WTC11 (cell line): ENCODE measurements around the gene SRPRA. TPM values are rescaled to one million over a fixed set of nuclear protein-coding genes. Genes with fewer than 3 reads are reported as not detected.

Experiments used
- ATAC-seq: fragments of 200-7000 bp; cut with Tn5 transposase; 2 replicates; pipeline ENCODE4 v1.10.0; 2021; ENCODE audit warnings: mild to moderate bottlenecking, moderate library complexity
- CTCF ChIA-PET: fragments of 300-600 bp; sonication (Branson Sonifier 250); formaldehyde crosslinking; loops from one replicate; lab custom pipeline; 2021; ENCODE audit warnings: antibody characterized with exemption; lab: Charles Lee
- POLR2A ChIA-PET: fragments of 350-600 bp; sonication (Branson Sonifier 250); formaldehyde crosslinking; loops from one replicate; lab custom pipeline; 2021; ENCODE audit warnings: antibody characterized with exemption; lab: Charles Lee
- DNase-seq: peaks from one replicate; pipeline ENCODE4 v3.0.0; 2021; ENCODE audit warnings: low spot score
- H3K27ac Mint-ChIP-seq: 2 replicates; pipeline ENCODE4 v1.8.0; 2021; ENCODE audit warnings: mixed read lengths
- H3K27me3 Mint-ChIP-seq: 2 replicates; pipeline ENCODE4 v1.8.0; 2021; ENCODE audit warnings: low read depth, mild to moderate bottlenecking, moderate library complexity, mixed read lengths
- H3K36me3 Mint-ChIP-seq: 2 replicates; pipeline ENCODE4 v1.8.0; 2021; ENCODE audit warnings: mixed read lengths
- H3K4me1 Mint-ChIP-seq: 2 replicates; pipeline ENCODE4 v1.8.0; 2022; ENCODE audit warnings: mixed read lengths
- H3K4me3 Mint-ChIP-seq: 2 replicates; pipeline ENCODE4 v1.8.0; 2021; ENCODE audit warnings: mild to moderate bottlenecking, moderate library complexity, mixed read lengths
- H3K9me3 Mint-ChIP-seq: 2 replicates; pipeline ENCODE4 v1.8.0; 2021; ENCODE audit warnings: mixed read lengths
- ELF4 ChIP-seq: sonication (generic); formaldehyde crosslinking; IDR thresholded peaks from 2 replicates; pipeline ENCODE4 v1.8.1; 2022; ENCODE audit warnings: low read depth, mild to moderate bottlenecking, moderate library complexity, missing genetic modification reagents
- NR2C2 ChIP-seq: sonication (generic); formaldehyde crosslinking; IDR thresholded peaks from 2 replicates; pipeline ENCODE4 v1.8.0; 2022; ENCODE audit warnings: mild to moderate bottlenecking, missing genetic modification reagents
- RELA ChIP-seq: sonication (generic); formaldehyde crosslinking; IDR thresholded peaks from 2 replicates; pipeline ENCODE4 v1.8.1; 2022; ENCODE audit warnings: missing genetic modification reagents, mild to moderate bottlenecking, borderline replicate concordance
- RORB ChIP-seq: fragments of 250-450 bp; sonication (Bioruptor Pico); IDR thresholded peaks from 2 replicates; pipeline ENCODE4 v1.9.0; 2021; ENCODE audit warnings: mild to moderate bottlenecking
- TCF7 ChIP-seq: sonication (generic); formaldehyde crosslinking; IDR thresholded peaks from 2 replicates; pipeline ENCODE4 v1.8.0; 2022; ENCODE audit warnings: mild to moderate bottlenecking, low read depth, missing genetic modification reagents, moderate library complexity
- TP53 ChIP-seq: sonication (generic); formaldehyde crosslinking; IDR thresholded peaks from 2 replicates; pipeline ENCODE4 v1.8.1; 2023; ENCODE audit warnings: mild to moderate bottlenecking, missing genetic modification reagents
- ZNF138 ChIP-seq: sonication (generic); formaldehyde crosslinking; conservative IDR thresholded peaks from 2 replicates; pipeline ENCODE4 v1.8.1; 2022; ENCODE audit warnings: mild to moderate bottlenecking, moderate library complexity, missing genetic modification reagents
- ZNF263 ChIP-seq: sonication (generic); formaldehyde crosslinking; IDR thresholded peaks from 2 replicates; pipeline ENCODE4 v1.8.1; 2022; ENCODE audit warnings: low read depth, mild to moderate bottlenecking, moderate library complexity, missing genetic modification reagents
- ZNF317 ChIP-seq: sonication (generic); formaldehyde crosslinking; IDR thresholded peaks from 2 replicates; pipeline ENCODE4 v1.8.1; 2023; ENCODE audit warnings: low read depth, mild to moderate bottlenecking, moderate library complexity, missing genetic modification reagents, borderline replicate concordance
- ZNF396 ChIP-seq: fragments of 250-450 bp; sonication (Bioruptor Pico); IDR thresholded peaks from 2 replicates; pipeline ENCODE4 v1.8.0; 2021; ENCODE audit warnings: mild to moderate bottlenecking, moderate library complexity, borderline replicate concordance
- ZNF423 ChIP-seq: fragments of 250-450 bp; sonication (Bioruptor Pico); IDR thresholded peaks from 2 replicates; pipeline ENCODE4 v2.1.2; 2022; ENCODE audit warnings: mild to moderate bottlenecking, moderate library complexity
- total RNA-seq: library from RNA; stranded (reverse); gene quantifications from 3 replicates; pipeline ENCODE4 v1.2.3, GENCODE V29; 2021
- TF ChIP-seq, protein P1 (sequence below): sonication (generic); formaldehyde crosslinking; IDR thresholded peaks from 2 replicates; pipeline ENCODE4 v1.8.0; 2022; ENCODE audit warnings: mild to moderate bottlenecking, missing genetic modification reagents
- TF ChIP-seq, protein P2 (sequence below): sonication (generic); formaldehyde crosslinking; IDR thresholded peaks from 2 replicates; pipeline ENCODE4 v1.8.1; 2022; ENCODE audit warnings: missing genetic modification reagents, borderline replicate concordance
- TF ChIP-seq, protein P3 (sequence below): sonication (generic); formaldehyde crosslinking; IDR thresholded peaks from 2 replicates; pipeline ENCODE4 v1.8.1; 2023; ENCODE audit warnings: mild to moderate bottlenecking, missing genetic modification reagents
- TF ChIP-seq, protein P4 (sequence below): fragments of 250-450 bp; sonication (Bioruptor Pico); IDR thresholded peaks from 2 replicates; pipeline ENCODE4 v1.9.0; 2021; ENCODE audit warnings: mild to moderate bottlenecking, borderline replicate concordance
- TF ChIP-seq, protein P5 (sequence below): sonication (generic); formaldehyde crosslinking; IDR thresholded peaks from 2 replicates; pipeline ENCODE4 v1.8.0; 2022; ENCODE audit warnings: mild to moderate bottlenecking, missing genetic modification reagents
- TF ChIP-seq, protein P6 (sequence below): sonication (generic); formaldehyde crosslinking; IDR thresholded peaks from 2 replicates; pipeline ENCODE4 v1.8.0; 2023; ENCODE audit warnings: missing genetic modification reagents
- TF ChIP-seq, protein P7 (sequence below): fragments of 250-450 bp; sonication (Bioruptor Pico); IDR thresholded peaks from 2 replicates; pipeline ENCODE4 v2.1.2; 2022; ENCODE audit warnings: mild to moderate bottlenecking, moderate library complexity
- TF ChIP-seq, protein P8 (sequence below): sonication (generic); formaldehyde crosslinking; IDR thresholded peaks from 2 replicates; pipeline ENCODE4 v1.8.1; 2022; ENCODE audit warnings: mild to moderate bottlenecking, missing genetic modification reagents, moderate library complexity, borderline replicate concordance

Gene SRPRA
- total RNA-seq, 1 experiment from 2014 or later, result 64.7 TPM

DNA sequence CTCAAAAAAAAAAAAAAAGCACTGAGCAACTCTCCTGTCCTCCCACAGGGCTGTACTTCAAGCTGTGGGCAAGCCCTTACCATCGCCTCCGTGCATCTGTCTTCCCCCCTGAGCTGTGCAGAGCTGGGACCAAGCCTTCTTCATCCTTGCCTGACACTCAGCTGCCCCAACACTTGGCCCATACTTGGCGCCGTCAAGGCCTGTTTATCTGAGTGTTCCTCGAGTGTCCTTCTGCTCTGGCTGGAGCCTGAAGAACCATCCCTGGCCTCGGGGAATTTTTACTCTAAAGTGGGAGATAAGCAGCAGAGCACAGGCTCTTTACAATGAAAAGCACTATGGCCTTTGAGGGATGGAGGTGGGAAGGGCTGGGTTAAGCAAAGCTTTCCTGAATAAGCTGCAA is 12.6 kb upstream of the SRPRA start:
- peaks cover 16% of the 10 kb centered on the region for H3K36me3 Mint-ChIP-seq
- no peak overlapping the region for H3K27ac Mint-ChIP-seq
- peaks cover 30% of the 10 kb centered on the region for H3K27me3 Mint-ChIP-seq
- peak overlapping the region; percentile 88; the same call in 1 of the 2 replicates for H3K4me3 Mint-ChIP-seq
- H3K4me1 Mint-ChIP-seq, result peaks cover 14% of the 10 kb centered on the region
- no peaks in the 10 kb centered on the region for H3K9me3 Mint-ChIP-seq
- POLR2A ChIA-PET, result interaction anchor here (1.2 kb wide), 1 partner anchor 12 kb away, joined by 4 read pairs; the partner anchor contains the start of genes FOXRED1 and SRPRA
- CTCF ChIA-PET, result interaction anchor here (1.8 kb wide), 1 partner anchor 12 kb away, joined by 6 read pairs; no protein-coding TSS in a partner anchor
- DNase-seq (no peak), ATAC-seq (no peak)
- TF ChIP-seq, protein P1, sequence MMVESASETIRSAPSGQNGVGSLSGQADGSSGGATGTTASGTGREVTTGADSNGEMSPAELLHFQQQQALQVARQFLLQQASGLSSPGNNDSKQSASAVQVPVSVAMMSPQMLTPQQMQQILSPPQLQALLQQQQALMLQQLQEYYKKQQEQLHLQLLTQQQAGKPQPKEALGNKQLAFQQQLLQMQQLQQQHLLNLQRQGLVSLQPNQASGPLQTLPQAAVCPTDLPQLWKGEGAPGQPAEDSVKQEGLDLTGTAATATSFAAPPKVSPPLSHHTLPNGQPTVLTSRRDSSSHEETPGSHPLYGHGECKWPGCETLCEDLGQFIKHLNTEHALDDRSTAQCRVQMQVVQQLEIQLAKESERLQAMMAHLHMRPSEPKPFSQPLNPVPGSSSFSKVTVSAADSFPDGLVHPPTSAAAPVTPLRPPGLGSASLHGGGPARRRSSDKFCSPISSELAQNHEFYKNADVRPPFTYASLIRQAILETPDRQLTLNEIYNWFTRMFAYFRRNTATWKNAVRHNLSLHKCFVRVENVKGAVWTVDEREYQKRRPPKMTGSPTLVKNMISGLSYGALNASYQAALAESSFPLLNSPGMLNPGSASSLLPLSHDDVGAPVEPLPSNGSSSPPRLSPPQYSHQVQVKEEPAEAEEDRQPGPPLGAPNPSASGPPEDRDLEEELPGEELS, result no peak
- no peak for TF ChIP-seq ZNF138 (CRISPR knock-in tag)
- TF ChIP-seq ZNF396 (CRISPR knock-in tag), result no peak
- TF ChIP-seq, protein P2, sequence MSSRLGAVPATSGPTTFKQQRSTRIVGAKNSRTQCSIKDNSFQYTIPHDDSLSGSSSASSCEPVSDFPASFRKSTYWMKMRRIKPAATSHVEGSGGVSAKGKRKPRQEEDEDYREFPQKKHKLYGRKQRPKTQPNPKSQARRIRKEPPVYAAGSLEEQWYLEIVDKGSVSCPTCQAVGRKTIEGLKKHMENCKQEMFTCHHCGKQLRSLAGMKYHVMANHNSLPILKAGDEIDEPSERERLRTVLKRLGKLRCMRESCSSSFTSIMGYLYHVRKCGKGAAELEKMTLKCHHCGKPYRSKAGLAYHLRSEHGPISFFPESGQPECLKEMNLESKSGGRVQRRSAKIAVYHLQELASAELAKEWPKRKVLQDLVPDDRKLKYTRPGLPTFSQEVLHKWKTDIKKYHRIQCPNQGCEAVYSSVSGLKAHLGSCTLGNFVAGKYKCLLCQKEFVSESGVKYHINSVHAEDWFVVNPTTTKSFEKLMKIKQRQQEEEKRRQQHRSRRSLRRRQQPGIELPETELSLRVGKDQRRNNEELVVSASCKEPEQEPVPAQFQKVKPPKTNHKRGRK (CRISPR knock-in tag), result no peak
- no peak for TF ChIP-seq RORB
- TF ChIP-seq, protein P3, sequence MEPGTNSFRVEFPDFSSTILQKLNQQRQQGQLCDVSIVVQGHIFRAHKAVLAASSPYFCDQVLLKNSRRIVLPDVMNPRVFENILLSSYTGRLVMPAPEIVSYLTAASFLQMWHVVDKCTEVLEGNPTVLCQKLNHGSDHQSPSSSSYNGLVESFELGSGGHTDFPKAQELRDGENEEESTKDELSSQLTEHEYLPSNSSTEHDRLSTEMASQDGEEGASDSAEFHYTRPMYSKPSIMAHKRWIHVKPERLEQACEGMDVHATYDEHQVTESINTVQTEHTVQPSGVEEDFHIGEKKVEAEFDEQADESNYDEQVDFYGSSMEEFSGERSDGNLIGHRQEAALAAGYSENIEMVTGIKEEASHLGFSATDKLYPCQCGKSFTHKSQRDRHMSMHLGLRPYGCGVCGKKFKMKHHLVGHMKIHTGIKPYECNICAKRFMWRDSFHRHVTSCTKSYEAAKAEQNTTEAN (CRISPR knock-in tag), result no peak

DNA sequence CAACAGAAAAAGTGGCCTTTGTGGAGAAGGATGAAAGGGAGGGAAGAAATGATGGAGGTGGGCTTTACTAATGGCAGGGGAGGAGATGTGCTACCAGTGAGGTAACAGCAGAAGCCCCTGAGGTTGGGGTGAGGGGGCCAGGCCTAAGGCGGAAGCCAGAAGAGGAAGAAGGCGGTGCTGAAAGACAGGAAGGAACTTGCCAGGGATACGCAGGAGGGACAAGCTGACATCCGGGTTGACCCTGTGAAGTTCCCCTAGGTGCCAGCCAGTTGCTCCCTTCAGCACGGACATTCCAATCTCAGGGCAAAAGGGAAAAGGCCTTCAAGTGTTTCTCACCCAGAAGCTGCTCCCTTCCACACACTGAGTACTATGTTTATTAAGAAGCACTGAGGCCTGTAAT is 11.9 kb upstream of the SRPRA start:
- CTCF ChIA-PET, result no interaction called here
- Mint-ChIP-seq H3K27me3 (peaks cover 30% of the 10 kb centered on the region), H3K27ac (no peak overlapping the region), H3K4me3 (no peak overlapping the region), H3K9me3 (no peaks in the 10 kb centered on the region), H3K36me3 (peaks cover 22% of the 10 kb centered on the region), H3K4me1 (peaks cover 14% of the 10 kb centered on the region)
- POLR2A ChIA-PET, result interaction anchor here (1.2 kb wide), 1 partner anchor 12 kb away, joined by 4 read pairs; the partner anchor contains the start of genes FOXRED1 and SRPRA
- ATAC-seq, result no peak
- no peak for DNase-seq
- TF ChIP-seq, protein P4, sequence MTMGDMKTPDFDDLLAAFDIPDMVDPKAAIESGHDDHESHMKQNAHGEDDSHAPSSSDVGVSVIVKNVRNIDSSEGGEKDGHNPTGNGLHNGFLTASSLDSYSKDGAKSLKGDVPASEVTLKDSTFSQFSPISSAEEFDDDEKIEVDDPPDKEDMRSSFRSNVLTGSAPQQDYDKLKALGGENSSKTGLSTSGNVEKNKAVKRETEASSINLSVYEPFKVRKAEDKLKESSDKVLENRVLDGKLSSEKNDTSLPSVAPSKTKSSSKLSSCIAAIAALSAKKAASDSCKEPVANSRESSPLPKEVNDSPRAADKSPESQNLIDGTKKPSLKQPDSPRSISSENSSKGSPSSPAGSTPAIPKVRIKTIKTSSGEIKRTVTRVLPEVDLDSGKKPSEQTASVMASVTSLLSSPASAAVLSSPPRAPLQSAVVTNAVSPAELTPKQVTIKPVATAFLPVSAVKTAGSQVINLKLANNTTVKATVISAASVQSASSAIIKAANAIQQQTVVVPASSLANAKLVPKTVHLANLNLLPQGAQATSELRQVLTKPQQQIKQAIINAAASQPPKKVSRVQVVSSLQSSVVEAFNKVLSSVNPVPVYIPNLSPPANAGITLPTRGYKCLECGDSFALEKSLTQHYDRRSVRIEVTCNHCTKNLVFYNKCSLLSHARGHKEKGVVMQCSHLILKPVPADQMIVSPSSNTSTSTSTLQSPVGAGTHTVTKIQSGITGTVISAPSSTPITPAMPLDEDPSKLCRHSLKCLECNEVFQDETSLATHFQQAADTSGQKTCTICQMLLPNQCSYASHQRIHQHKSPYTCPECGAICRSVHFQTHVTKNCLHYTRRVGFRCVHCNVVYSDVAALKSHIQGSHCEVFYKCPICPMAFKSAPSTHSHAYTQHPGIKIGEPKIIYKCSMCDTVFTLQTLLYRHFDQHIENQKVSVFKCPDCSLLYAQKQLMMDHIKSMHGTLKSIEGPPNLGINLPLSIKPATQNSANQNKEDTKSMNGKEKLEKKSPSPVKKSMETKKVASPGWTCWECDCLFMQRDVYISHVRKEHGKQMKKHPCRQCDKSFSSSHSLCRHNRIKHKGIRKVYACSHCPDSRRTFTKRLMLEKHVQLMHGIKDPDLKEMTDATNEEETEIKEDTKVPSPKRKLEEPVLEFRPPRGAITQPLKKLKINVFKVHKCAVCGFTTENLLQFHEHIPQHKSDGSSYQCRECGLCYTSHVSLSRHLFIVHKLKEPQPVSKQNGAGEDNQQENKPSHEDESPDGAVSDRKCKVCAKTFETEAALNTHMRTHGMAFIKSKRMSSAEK (CRISPR knock-in tag), result no peak
- TF ChIP-seq ZNF138 (CRISPR knock-in tag) (no peak), ZNF317 (no peak), NR2C2 (CRISPR knock-in tag) (no peak), TP53 (CRISPR knock-in tag) (no peak), ZNF263 (CRISPR knock-in tag) (no peak), ZNF423 (CRISPR knock-in tag) (no peak), ELF4 (no peak), RELA (CRISPR knock-in tag) (no peak), TCF7 (no peak)
- TF ChIP-seq, protein P5, sequence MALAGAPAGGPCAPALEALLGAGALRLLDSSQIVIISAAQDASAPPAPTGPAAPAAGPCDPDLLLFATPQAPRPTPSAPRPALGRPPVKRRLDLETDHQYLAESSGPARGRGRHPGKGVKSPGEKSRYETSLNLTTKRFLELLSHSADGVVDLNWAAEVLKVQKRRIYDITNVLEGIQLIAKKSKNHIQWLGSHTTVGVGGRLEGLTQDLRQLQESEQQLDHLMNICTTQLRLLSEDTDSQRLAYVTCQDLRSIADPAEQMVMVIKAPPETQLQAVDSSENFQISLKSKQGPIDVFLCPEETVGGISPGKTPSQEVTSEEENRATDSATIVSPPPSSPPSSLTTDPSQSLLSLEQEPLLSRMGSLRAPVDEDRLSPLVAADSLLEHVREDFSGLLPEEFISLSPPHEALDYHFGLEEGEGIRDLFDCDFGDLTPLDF (CRISPR knock-in tag), result no peak
- TF ChIP-seq, protein P6, sequence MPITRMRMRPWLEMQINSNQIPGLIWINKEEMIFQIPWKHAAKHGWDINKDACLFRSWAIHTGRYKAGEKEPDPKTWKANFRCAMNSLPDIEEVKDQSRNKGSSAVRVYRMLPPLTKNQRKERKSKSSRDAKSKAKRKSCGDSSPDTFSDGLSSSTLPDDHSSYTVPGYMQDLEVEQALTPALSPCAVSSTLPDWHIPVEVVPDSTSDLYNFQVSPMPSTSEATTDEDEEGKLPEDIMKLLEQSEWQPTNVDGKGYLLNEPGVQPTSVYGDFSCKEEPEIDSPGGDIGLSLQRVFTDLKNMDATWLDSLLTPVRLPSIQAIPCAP, result no peak
- TF ChIP-seq, protein P7, sequence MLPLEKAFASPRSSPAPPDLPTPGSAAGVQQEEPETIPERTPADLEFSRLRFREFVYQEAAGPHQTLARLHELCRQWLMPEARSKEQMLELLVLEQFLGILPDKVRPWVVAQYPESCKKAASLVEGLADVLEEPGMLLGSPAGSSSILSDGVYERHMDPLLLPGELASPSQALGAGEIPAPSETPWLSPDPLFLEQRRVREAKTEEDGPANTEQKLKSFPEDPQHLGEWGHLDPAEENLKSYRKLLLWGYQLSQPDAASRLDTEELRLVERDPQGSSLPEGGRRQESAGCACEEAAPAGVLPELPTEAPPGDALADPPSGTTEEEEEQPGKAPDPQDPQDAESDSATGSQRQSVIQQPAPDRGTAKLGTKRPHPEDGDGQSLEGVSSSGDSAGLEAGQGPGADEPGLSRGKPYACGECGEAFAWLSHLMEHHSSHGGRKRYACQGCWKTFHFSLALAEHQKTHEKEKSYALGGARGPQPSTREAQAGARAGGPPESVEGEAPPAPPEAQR (CRISPR knock-in tag), result no peak
- TF ChIP-seq, protein P8, sequence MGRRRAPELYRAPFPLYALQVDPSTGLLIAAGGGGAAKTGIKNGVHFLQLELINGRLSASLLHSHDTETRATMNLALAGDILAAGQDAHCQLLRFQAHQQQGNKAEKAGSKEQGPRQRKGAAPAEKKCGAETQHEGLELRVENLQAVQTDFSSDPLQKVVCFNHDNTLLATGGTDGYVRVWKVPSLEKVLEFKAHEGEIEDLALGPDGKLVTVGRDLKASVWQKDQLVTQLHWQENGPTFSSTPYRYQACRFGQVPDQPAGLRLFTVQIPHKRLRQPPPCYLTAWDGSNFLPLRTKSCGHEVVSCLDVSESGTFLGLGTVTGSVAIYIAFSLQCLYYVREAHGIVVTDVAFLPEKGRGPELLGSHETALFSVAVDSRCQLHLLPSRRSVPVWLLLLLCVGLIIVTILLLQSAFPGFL (CRISPR knock-in tag), result no peak
